PC-3 (cell line): Measurements from ENCODE around the gene IRX4.

ENCODE experiments used
- EZH2 ChIP-seq: fragments of 300-600 bp; sonication (generic); IDR thresholded peaks from one replicate; pipeline ENCODE4 v1.6.1; 2017; ENCODE audit warnings: antibody characterized with exemption, mild to moderate bottlenecking, low read length; ENCODE audit not compliant: unreplicated experiment
- EZH2phosphoT487 ChIP-seq: fragments of 300-600 bp; sonication (generic); IDR thresholded peaks from 2 replicates; pipeline ENCODE4 v1.6.1; 2018; ENCODE audit warnings: mild to moderate bottlenecking, antibody characterized with exemption, low read length, borderline replicate concordance
- TF ChIP-seq, protein P1 (sequence below): fragments of 300-600 bp; sonication (generic); conservative IDR thresholded peaks from 2 replicates; pipeline ENCODE4 v1.5.1; 2017; ENCODE audit warnings: antibody characterized with exemption, low read depth, mild to moderate bottlenecking, low read length

DNA sequence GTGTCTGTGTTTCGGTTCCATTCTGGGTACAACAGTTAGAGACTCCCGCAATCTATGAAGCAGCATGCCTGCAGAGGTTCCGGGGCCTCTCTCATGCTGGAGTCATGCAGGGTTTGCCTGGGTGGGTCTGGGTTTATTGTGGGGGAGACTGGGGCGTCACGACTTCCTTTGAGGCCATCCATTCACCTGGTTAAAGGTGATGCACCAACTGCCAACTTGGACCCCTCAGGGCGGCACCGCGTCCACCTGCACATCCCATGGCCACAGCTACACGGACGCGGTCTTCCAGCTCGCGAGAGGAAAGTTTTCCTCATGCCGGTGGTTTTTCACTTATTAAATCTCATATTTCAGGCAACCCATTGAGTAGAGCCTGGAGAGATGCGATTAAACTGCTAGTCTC is 30.9 kb upstream of the IRX4 start:
- TF ChIP-seq, protein P1, sequence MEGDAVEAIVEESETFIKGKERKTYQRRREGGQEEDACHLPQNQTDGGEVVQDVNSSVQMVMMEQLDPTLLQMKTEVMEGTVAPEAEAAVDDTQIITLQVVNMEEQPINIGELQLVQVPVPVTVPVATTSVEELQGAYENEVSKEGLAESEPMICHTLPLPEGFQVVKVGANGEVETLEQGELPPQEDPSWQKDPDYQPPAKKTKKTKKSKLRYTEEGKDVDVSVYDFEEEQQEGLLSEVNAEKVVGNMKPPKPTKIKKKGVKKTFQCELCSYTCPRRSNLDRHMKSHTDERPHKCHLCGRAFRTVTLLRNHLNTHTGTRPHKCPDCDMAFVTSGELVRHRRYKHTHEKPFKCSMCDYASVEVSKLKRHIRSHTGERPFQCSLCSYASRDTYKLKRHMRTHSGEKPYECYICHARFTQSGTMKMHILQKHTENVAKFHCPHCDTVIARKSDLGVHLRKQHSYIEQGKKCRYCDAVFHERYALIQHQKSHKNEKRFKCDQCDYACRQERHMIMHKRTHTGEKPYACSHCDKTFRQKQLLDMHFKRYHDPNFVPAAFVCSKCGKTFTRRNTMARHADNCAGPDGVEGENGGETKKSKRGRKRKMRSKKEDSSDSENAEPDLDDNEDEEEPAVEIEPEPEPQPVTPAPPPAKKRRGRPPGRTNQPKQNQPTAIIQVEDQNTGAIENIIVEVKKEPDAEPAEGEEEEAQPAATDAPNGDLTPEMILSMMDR, result no peak
- TF ChIP-seq EZH2 (no peak), EZH2phosphoT487 (no peak)
